ENCODE results near the gene KIF5B.
"Not testable (repeated sequence)": the region's sequence is repeated elsewhere in the genome, so short reads cannot be mapped to it uniquely, and the experiment has no call there.

Gene KIF5B

DNA sequence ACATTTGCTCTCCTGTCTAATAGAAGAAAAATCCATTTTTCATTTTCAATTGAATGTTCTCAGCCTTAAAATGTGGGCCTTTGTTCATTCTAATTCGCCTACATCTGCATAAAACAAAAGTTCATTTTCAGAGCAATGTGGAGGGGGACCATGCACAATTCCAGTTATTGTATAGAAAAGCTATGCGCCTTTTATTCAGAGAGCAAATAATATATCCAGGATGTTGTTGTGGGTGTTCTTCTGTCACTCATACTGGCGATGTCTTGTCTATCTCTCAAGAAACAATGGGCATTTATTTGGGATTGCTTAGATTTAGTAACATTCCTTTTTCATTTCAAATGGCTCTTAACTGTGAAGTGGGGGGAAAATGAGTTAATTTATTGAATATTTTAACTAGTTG is 56.4 kb downstream of the KIF5B start:
- FAIRE-seq, result no peak
- no peak for DNase-seq (ENCODE audit: insufficient read length, low spot score)
- TF ChIP-seq, protein P1, sequence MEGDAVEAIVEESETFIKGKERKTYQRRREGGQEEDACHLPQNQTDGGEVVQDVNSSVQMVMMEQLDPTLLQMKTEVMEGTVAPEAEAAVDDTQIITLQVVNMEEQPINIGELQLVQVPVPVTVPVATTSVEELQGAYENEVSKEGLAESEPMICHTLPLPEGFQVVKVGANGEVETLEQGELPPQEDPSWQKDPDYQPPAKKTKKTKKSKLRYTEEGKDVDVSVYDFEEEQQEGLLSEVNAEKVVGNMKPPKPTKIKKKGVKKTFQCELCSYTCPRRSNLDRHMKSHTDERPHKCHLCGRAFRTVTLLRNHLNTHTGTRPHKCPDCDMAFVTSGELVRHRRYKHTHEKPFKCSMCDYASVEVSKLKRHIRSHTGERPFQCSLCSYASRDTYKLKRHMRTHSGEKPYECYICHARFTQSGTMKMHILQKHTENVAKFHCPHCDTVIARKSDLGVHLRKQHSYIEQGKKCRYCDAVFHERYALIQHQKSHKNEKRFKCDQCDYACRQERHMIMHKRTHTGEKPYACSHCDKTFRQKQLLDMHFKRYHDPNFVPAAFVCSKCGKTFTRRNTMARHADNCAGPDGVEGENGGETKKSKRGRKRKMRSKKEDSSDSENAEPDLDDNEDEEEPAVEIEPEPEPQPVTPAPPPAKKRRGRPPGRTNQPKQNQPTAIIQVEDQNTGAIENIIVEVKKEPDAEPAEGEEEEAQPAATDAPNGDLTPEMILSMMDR (IDR thresholded peaks at IDR 0.05; ENCODE audit: insufficient read depth, missing control alignments), result no peak

DNA sequence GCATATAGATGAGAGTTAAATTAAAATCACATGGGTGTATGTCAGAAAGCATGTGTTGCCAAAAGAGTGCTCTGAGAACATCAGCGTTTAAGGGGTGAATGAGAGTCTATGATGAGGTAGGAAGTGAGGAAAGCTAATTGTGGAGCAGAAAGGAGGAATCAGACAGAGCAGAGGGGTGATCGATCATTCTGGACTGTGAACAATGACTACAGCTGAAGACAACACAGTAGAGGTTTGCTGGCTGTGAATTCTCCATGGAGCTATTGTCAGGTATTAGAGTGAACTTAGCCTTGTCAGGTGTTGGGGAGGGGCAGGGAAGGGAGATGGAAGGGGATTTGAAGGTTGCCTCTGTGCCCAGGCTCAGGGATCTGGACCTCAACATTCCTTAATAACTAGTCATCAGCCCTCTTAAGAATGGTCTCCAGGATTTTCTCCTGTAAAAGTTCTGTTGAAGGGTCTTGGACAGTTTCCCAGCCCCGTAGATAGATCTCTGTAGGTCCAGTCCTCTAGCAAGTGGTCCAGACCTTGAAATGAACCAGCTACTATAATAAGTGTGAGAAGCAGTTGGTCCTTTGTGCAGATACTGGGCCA is 57.1 kb downstream of the KIF5B start:
- TF ChIP-seq, protein P1 (IDR thresholded peaks at IDR 0.05; ENCODE audit: insufficient read depth, missing control alignments), result no peak
- no peak for DNase-seq (ENCODE audit: insufficient read length, low spot score)
- no peak for FAIRE-seq

DNA sequence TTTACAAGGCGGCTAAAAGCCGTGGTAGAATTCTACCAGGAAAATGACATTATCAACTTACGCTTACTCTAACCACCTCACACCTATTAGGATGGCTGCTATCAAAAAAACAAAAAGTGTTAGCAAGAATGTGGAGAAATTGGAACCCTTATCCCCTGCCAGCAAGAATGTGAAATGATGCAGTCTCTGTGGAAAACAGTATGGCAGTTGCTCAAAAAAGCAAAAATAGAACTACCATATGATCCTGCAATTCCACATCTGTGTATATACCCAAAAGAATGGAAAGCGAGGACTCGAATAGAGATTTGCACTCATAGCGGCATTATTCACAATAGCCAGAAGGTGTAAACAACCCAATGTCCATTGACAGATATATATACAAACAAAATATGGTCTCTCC is 61.3 kb downstream of the KIF5B start:
- DNase-seq (ENCODE audit: insufficient read length, low spot score) (no peak), FAIRE-seq (no peak)
- TF ChIP-seq, protein P1 (IDR thresholded peaks at IDR 0.05; ENCODE audit: insufficient read depth, missing control alignments), result no peak

DNA sequence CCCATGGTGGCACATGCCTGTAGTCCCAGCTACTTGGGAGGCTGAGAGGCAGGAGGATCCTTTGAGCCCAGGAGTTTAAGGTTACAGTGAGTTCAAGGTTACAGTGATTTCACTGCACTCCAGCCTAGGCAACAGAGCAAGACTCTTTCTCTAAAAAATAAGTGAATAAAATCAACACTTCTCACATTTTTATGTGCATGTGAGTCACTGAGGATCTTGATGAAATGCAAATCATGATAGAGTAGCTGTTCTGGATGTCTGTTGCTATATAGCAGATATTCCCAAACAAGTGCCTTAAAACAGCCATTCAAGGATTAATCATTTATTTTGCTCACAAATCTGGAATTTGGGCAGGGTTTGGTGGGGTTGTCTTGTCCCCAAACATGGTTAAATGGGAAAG is 65.3 kb downstream of the KIF5B start:
- TF ChIP-seq, protein P1 (IDR thresholded peaks at IDR 0.05; ENCODE audit: insufficient read depth, missing control alignments), result no peak
- FAIRE-seq (no peak), DNase-seq (ENCODE audit: insufficient read length, low spot score) (no peak)

DNA sequence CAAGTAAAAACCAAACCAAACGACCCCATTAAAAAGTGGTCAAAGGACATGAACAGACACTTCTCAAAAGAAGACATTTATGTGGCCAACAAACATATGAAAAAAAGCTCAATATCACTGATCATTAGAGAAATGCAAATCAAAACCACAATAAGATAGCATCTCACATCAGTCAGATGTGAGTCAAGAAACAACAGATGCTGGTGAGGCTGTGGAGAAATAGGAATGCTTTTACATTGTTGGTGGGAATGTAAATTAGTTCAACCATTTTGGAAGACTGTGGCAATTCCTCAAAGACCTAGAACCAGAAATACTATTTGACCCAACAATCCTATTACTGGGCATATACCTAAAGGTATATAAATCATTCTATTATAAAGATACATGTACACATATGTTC is 68.4 kb downstream of the KIF5B start:
- DNase-seq (ENCODE audit: insufficient read length, low spot score); FAIRE-seq: not testable (repeated sequence)

DNA sequence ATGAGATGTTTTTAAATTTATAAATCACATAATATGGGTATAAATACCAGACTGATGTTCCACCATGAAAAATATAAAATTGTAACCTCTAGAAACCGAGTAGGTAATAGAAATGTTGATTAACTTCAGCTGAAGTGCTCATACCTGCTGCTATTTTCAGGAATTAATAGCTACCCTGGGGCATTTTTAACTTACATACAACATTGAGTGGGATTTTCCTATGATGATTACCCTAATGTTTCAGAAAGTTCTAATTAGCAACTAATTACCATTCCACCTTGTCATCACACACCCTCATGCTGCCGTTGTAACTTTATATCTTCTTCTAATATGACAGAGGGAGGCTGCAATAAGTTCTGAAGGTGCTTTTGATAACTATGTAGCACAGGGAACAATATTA is 74.1 kb downstream of the KIF5B start:
- FAIRE-seq (no peak), DNase-seq (ENCODE audit: insufficient read length, low spot score) (no peak)
- TF ChIP-seq, protein P1 (IDR thresholded peaks at IDR 0.05; ENCODE audit: insufficient read depth, missing control alignments), result no peak

DNA sequence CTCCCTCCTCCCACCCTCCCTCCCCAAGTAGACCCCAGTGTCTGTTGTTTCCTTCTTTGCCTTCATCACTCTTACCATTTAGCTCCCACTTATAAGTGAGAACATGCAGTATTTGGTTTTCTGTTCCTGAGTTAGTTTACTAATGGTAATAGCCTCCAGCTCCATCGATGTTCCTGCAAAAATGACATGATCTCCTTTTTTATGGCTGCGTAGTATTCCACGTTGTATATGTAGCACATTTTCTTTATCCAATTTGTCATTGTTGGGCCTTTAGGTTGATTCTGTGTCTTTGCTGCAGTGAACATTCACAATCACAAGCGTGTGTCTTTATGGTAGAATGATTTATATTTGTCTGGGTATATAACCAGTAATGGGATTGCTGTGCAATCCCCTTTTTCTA is 75.8 kb downstream of the KIF5B start:
- DNase-seq (ENCODE audit: insufficient read length, low spot score) (no peak), FAIRE-seq (no peak)
- TF ChIP-seq, protein P1 (IDR thresholded peaks at IDR 0.05; ENCODE audit: insufficient read depth, missing control alignments), result no peak

DNA sequence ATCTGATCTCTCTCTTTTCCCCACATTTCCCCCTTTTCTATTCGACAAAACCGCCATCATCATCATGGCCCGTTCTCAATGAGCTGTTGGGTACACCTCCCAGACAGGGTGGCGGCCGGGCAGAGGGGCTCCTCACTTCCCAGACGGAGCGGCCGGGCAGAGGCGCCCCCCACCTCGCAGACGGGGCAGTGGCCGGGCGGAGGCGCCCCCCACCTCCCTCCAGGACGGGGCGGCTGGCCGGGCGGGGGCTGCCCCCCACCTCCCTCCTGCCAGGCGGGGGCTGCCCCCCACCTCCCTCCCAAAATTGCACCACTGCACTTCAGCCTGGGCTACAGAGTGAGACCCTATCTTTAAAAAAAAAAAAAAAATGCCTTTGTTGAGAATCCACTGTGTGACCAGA is 77.2 kb downstream of the KIF5B start:
- not testable (repeated sequence) for FAIRE-seq; DNase-seq (ENCODE audit: insufficient read length, low spot score)
